K562 (cell line): ENCODE results near the gene LAMA5. TPM values are rescaled to one million over a fixed set of nuclear protein-coding genes. Genes with fewer than 3 reads are reported as not detected.

Experiments used
- ARID2 ChIP-seq: fragments of 450-650 bp; IDR thresholded peaks from 2 replicates; pipeline ENCODE4 v1.6.1; 2017; ENCODE audit warnings: antibody characterized with exemption, mild to moderate bottlenecking
- BDP1 ChIP-seq: IDR thresholded peaks from 3 replicates; pipeline ENCODE4 v1.6.1; 2011; ENCODE audit not compliant: insufficient read length, insufficient read depth
- BRD9 ChIP-seq: fragments of 450-650 bp; IDR thresholded peaks from 2 replicates; pipeline ENCODE4 v1.6.1; 2018; ENCODE audit warnings: low read depth; ENCODE audit not compliant: partially characterized antibody
- CREM ChIP-seq: IDR thresholded peaks from 2 replicates; pipeline ENCODE4 v1.6.1; 2014; ENCODE audit warnings: antibody characterized with exemption, low read depth
- FIP1L1 ChIP-seq: fragments of 200-400 bp; formaldehyde crosslinking; IDR thresholded peaks from 2 replicates; pipeline ENCODE4 v1.6.1; 2018; ENCODE audit warnings: mild to moderate bottlenecking, low read depth, low read length; ENCODE audit not compliant: poor library complexity, severe bottlenecking
- FOXK2 ChIP-seq, 2 experiments: fragments of 450-650 bp; IDR thresholded peaks in 1 of 2; conservative IDR thresholded peaks in 1 of 2; 2 replicates each; pipeline ENCODE4 v1.6.1; 2016; ENCODE audit warnings: low read depth in 2 of 2, mild to moderate bottlenecking in 1 of 2
- GATAD2B ChIP-seq: fragments of 450-650 bp; IDR thresholded peaks from 2 replicates; pipeline ENCODE4 v1.6.1; 2017; ENCODE audit warnings: mild to moderate bottlenecking, borderline replicate concordance
- HIVEP1 ChIP-seq: fragments of 250-450 bp; sonication (Bioruptor Pico); IDR thresholded peaks from 2 replicates; pipeline ENCODE4 v1.4.0; 2020; ENCODE audit warnings: mild to moderate bottlenecking
- MAFG ChIP-seq: fragments of 450-650 bp; conservative IDR thresholded peaks from 2 replicates; pipeline ENCODE4 v1.6.1; 2016; ENCODE audit warnings: missing genetic modification characterization, missing compliant biosample characterization
- MCM3 ChIP-seq: fragments of 450-650 bp; IDR thresholded peaks from 2 replicates; pipeline ENCODE4 v1.6.1; 2016
- NFE2 ChIP-seq: IDR thresholded peaks from 2 replicates; pipeline ENCODE4 v1.6.1; 2014; ENCODE audit warnings: antibody characterized with exemption, low read depth
- NONO ChIP-seq, 2 experiments: fragments of 200-400 bp in 1 of 2; fragments of 450-650 bp in 1 of 2; formaldehyde crosslinking in 1 of 2; IDR thresholded peaks; 2 replicates each; pipeline ENCODE4 v1.6.1; 2017; ENCODE audit warnings: low read depth in 2 of 2, mild to moderate bottlenecking in 2 of 2, moderate library complexity in 2 of 2, low read length in 1 of 2
- TEAD4 ChIP-seq, 2 experiments: sonication (generic) in 1 of 2; formaldehyde crosslinking in 1 of 2; IDR thresholded peaks; 2 replicates each; pipeline versions ENCODE4 v1.6.1 to v1.8.0; 2012 to 2022; ENCODE audit warnings: borderline replicate concordance in 1 of 2, inconsistent platforms in 1 of 2, low read length in 1 of 2, mild to moderate bottlenecking in 1 of 2, missing genetic modification reagents in 1 of 2
- TRIM28 ChIP-seq: fragments of 450-650 bp; IDR thresholded peaks from 2 replicates; pipeline ENCODE4 v1.6.1; 2017
- U2AF1 ChIP-seq: fragments of 200-400 bp; formaldehyde crosslinking; optimal IDR thresholded peaks from 2 replicates; pipeline ENCODE3; 2017; ENCODE audit warnings: mild to moderate bottlenecking, low read depth, low read length, moderate library complexity
- ZC3H11A ChIP-seq: IDR thresholded peaks from 2 replicates; pipeline ENCODE4 v1.6.1; 2012; ENCODE audit warnings: low read depth, low read length, improper control_type of control experiment
- ZNF436 ChIP-seq: fragments of 250-450, 450-650 bp; sonication (Bioruptor Pico); formaldehyde crosslinking; IDR thresholded peaks from 2 replicates; pipeline ENCODE4 v1.7.0; 2020; ENCODE audit warnings: mild to moderate bottlenecking
- ZNF785 ChIP-seq: fragments of 250-450 bp; sonication (Bioruptor Pico); IDR thresholded peaks from 2 replicates; pipeline ENCODE4 v1.4.0; 2020; ENCODE audit warnings: mild to moderate bottlenecking
- ZSCAN29 ChIP-seq: fragments of 450-650 bp; IDR thresholded peaks from 2 replicates; pipeline ENCODE4 v1.6.1; 2017
- polyA plus RNA-seq, 8 experiments: library from polyadenylated mRNA; depleted of rRNA in 4 of 8; stranded (reverse) in 5 of 8; unstranded in 3 of 8; fragments of >200 nt; fragmentation: Nextera tagmentation in 2 of 8; fragmentation: Illumina TruSeq in 1 of 8; extraction: Ambion mirVana in 2 of 8; extraction: Trizol in 1 of 8; gene quantifications; 2 replicates each; pipeline versions ENCODE4 v1.2.1 to v1.2.3, GENCODE V29; 2011 to 2014; ENCODE audit warnings: inconsistent platforms in 1 of 8, missing spikeins in 1 of 8
- total RNA-seq, 7 experiments: library from RNA; depleted of rRNA in 6 of 7; stranded (reverse); fragments of >200 nt in 6 of 7; fragmentation: Illumina TruSeq in 2 of 7; extraction: Trizol in 2 of 7; gene quantifications; 2 replicates each; pipeline versions ENCODE4 v1.2.1 to v1.2.3, GENCODE V29; 2011 to 2021; ENCODE audit warnings: low replicate concordance in 1 of 7
- TF ChIP-seq, protein P1 (sequence below): fragments of 250-450 bp; sonication (Bioruptor Pico); IDR thresholded peaks from 2 replicates; pipeline ENCODE4 v1.8.0; 2021; ENCODE audit warnings: mild to moderate bottlenecking, moderate library complexity
- TF ChIP-seq, protein P2 (sequence below): fragments of 250-450 bp; sonication (Bioruptor Pico); IDR thresholded peaks from 2 replicates; pipeline ENCODE4 v1.8.0; 2022; ENCODE audit warnings: moderate library complexity, mild to moderate bottlenecking, inconsistent platforms
- TF ChIP-seq, protein P3 (sequence below): fragments of 450-650 bp; IDR thresholded peaks from 2 replicates; pipeline ENCODE4 v1.7.0; 2016; ENCODE audit warnings: borderline replicate concordance
- TF ChIP-seq, protein P4 (sequence below): sonication (generic); formaldehyde crosslinking; IDR thresholded peaks from 2 replicates; pipeline ENCODE4 v1.8.1; 2022; ENCODE audit warnings: missing genetic modification reagents

The LAMA5 gene
- total and polyA plus RNA-seq, 9 of the 15 experiments (the other 6 are each of a cell fraction or from before 2014, with no cell fraction given) = 0.31 to 101 (median 7.8) TPM

DNA sequence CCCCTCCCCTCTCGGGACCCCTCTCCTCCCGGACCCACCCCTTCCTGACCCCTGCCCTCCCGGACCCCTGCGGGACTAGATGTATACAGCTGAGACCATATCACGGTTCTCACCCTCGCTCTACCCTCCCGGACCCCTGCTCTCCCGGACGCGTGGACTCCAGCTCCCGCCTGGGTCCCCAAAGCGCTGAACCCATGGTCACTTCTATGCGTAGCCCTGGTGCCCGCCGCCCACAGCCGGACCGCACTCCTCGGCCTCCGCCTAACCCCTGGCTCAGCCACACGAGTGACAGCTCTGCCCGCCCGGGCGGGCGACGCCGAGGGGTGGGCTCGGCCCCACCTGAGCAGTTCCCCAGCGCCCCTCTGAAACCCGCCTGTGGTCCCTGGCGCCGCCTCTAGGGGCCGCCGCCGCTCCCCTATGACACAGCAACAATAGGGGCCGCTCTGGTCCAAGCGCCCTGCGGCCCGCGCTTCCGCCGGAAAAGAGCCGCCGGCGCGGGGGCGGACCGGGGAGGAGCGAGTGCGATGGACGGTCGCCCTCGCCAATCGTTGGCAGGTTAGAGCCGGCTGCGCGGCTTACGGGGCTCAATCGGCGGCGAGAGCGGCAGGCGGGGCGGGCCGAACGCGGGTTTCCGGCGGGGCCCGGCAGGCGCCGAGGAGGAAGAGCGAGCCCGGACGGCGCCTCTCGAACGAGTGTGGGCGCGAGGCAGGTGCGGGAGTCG, 64.6 kb downstream of the LAMA5 start, which contains the start of gene ADRM1 (continued):
- TF ChIP-seq MAFG (peak; percentile 92), ZNF785 (CRISPR knock-in tag) (no peak), ARID2 (no peak), NFE2 (peak; percentile 99), ZC3H11A (no peak), U2AF1 (peak; percentile 99), TEAD4 (IDR thresholded peaks at IDR 0.05; ENCODE audit: low read length) (0 out of 2 replicates have a peak, but pooled peaks have one; percentile 14), TEAD4 (CRISPR knock-in tag; IDR thresholded peaks at IDR 0.05; ENCODE audit: borderline replicate concordance) (no peak), CREM (peak; percentile 72), FIP1L1 (peak; percentile 98), NONO (IDR thresholded peaks at IDR 0.05; ENCODE audit: low read depth in 2 of 2, low read length in 1 of 2) (no peak; a peak in 1 of 4 replicates), GATAD2B (peak; percentile 85; the same call in 1 of the 2 replicates), ZNF436 (no peak), HIVEP1 (CRISPR knock-in tag) (no peak), BDP1 (no peak), FOXK2 (conservative IDR thresholded peaks at IDR 0.05 in 1 of 2, IDR thresholded peaks at IDR 0.05 in 1 of 2; ENCODE audit: low read depth in 2 of 2) (peak; percentile 68 to 73; a peak in 3 of 4 replicates), TRIM28 (no peak), BRD9 (no peak), ZSCAN29 (no peak), MCM3 (no peak)
- TF ChIP-seq, protein P1, sequence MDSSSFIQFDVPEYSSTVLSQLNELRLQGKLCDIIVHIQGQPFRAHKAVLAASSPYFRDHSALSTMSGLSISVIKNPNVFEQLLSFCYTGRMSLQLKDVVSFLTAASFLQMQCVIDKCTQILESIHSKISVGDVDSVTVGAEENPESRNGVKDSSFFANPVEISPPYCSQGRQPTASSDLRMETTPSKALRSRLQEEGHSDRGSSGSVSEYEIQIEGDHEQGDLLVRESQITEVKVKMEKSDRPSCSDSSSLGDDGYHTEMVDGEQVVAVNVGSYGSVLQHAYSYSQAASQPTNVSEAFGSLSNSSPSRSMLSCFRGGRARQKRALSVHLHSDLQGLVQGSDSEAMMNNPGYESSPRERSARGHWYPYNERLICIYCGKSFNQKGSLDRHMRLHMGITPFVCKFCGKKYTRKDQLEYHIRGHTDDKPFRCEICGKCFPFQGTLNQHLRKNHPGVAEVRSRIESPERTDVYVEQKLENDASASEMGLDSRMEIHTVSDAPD (CRISPR knock-in tag) = no peak
- TF ChIP-seq, protein P2, sequence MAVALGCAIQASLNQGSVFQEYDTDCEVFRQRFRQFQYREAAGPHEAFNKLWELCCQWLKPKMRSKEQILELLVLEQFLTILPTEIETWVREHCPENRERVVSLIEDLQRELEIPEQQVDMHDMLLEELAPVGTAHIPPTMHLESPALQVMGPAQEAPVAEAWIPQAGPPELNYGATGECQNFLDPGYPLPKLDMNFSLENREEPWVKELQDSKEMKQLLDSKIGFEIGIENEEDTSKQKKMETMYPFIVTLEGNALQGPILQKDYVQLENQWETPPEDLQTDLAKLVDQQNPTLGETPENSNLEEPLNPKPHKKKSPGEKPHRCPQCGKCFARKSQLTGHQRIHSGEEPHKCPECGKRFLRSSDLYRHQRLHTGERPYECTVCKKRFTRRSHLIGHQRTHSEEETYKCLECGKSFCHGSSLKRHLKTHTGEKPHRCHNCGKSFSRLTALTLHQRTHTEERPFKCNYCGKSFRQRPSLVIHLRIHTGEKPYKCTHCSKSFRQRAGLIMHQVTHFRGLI = no peak
- TF ChIP-seq, protein P3, sequence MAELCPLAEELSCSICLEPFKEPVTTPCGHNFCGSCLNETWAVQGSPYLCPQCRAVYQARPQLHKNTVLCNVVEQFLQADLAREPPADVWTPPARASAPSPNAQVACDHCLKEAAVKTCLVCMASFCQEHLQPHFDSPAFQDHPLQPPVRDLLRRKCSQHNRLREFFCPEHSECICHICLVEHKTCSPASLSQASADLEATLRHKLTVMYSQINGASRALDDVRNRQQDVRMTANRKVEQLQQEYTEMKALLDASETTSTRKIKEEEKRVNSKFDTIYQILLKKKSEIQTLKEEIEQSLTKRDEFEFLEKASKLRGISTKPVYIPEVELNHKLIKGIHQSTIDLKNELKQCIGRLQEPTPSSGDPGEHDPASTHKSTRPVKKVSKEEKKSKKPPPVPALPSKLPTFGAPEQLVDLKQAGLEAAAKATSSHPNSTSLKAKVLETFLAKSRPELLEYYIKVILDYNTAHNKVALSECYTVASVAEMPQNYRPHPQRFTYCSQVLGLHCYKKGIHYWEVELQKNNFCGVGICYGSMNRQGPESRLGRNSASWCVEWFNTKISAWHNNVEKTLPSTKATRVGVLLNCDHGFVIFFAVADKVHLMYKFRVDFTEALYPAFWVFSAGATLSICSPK = no peak
- TF ChIP-seq, protein P4, sequence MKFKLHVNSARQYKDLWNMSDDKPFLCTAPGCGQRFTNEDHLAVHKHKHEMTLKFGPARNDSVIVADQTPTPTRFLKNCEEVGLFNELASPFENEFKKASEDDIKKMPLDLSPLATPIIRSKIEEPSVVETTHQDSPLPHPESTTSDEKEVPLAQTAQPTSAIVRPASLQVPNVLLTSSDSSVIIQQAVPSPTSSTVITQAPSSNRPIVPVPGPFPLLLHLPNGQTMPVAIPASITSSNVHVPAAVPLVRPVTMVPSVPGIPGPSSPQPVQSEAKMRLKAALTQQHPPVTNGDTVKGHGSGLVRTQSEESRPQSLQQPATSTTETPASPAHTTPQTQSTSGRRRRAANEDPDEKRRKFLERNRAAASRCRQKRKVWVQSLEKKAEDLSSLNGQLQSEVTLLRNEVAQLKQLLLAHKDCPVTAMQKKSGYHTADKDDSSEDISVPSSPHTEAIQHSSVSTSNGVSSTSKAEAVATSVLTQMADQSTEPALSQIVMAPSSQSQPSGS (CRISPR knock-in tag) = no peak
